Chondrocyte (in vitro differentiated cells): ENCODE data around the gene TFF1. TPM values are rescaled to one million over a fixed set of nuclear protein-coding genes. Genes with fewer than 3 reads are reported as not detected.

Source experiments
- DNase-seq: peaks from one replicate; pipeline ENCODE4 v3.0.0; 2021; ENCODE audit warnings: mixed read lengths, low spot score
- H3K27ac Mint-ChIP-seq: one replicate; pipeline ENCODE4 v1.8.0; 2021; ENCODE audit warnings: mild to moderate bottlenecking, moderate library complexity, mixed read lengths; ENCODE audit not compliant: unreplicated experiment
- H3K27me3 Mint-ChIP-seq: 2 replicates; pipeline ENCODE4 v1.8.0; 2021; ENCODE audit warnings: low read depth, mixed read lengths
- H3K36me3 Mint-ChIP-seq: 2 replicates; pipeline ENCODE4 v1.8.0; 2021; ENCODE audit warnings: low read depth, mixed read lengths
- H3K4me1 Mint-ChIP-seq: 2 replicates; pipeline ENCODE4 v1.8.0; 2021; ENCODE audit warnings: low read depth, mild to moderate bottlenecking, mixed read lengths
- H3K4me3 Mint-ChIP-seq: one replicate; pipeline ENCODE4 v1.8.0; 2021; ENCODE audit warnings: mild to moderate bottlenecking, moderate library complexity, mixed read lengths; ENCODE audit not compliant: unreplicated experiment
- H3K9me3 Mint-ChIP-seq: 2 replicates; pipeline ENCODE4 v1.8.0; 2021; ENCODE audit warnings: low read depth, mixed read lengths
- total RNA-seq: library from RNA; stranded (reverse); gene quantifications from 3 replicates; pipeline ENCODE4 v1.2.1, GENCODE V29; 2021
- TF ChIP-seq, protein P1 (sequence below): fragments of 200-600 bp; sonication (generic); IDR thresholded peaks from 2 replicates; pipeline ENCODE4 v1.5.0; 2021; ENCODE audit warnings: antibody characterized with exemption, mild to moderate bottlenecking, moderate library complexity

The TFF1 gene
- total RNA-seq, 1 donor from 2014 or later, result not detected

DNA sequence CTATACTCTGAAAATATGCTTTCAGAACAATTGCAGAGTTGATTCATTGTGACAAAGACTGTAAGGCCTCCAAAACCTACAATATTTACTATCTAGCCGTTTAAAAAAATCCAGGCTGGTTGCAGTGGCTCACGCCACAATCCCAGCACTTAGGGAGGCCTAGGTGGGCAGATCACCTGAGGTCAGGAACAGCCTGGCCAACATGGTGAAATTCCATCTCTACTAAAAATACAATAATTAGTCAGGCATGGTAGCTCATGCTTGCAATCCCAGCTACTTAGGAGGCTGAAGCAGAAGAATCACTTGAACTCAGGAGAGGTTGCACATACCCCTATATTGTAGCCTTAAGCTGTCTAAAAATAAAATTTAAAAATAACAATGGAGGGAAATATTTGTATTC lies 10.3 kb downstream of the TFF1 start:
- peaks cover 23% of the 10 kb centered on the region for H3K27me3 Mint-ChIP-seq
- H3K4me3 Mint-ChIP-seq, result no peak overlapping the region
- H3K9me3 Mint-ChIP-seq, result peaks cover 22% of the 10 kb centered on the region
- H3K36me3 Mint-ChIP-seq, result peaks cover 1% of the 10 kb centered on the region
- no peak overlapping the region for H3K27ac Mint-ChIP-seq
- DNase-seq, result no peak
- TF ChIP-seq, protein P1, sequence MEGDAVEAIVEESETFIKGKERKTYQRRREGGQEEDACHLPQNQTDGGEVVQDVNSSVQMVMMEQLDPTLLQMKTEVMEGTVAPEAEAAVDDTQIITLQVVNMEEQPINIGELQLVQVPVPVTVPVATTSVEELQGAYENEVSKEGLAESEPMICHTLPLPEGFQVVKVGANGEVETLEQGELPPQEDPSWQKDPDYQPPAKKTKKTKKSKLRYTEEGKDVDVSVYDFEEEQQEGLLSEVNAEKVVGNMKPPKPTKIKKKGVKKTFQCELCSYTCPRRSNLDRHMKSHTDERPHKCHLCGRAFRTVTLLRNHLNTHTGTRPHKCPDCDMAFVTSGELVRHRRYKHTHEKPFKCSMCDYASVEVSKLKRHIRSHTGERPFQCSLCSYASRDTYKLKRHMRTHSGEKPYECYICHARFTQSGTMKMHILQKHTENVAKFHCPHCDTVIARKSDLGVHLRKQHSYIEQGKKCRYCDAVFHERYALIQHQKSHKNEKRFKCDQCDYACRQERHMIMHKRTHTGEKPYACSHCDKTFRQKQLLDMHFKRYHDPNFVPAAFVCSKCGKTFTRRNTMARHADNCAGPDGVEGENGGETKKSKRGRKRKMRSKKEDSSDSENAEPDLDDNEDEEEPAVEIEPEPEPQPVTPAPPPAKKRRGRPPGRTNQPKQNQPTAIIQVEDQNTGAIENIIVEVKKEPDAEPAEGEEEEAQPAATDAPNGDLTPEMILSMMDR, result no peak
- peaks cover 4% of the 10 kb centered on the region for H3K4me1 Mint-ChIP-seq

DNA sequence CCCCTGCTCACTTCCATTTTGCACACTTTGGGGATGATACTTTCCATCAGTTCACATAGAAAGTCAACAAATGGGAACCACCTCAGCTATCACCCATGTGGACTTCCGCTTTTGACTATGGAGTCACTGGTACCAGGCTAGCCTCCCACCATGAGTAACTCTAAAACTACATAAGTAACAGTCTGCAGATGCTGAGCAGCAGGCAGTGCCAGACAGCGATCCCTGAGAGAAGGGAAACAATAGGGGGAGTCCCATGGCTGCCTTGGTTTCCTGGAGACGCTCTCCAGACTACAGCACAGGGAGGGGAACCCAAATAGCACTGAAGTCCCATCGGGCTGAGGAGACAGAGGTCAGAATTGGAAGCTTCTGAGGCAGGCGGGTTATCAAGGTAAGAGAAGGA lies 12.7 kb downstream of the TFF1 start:
- TF ChIP-seq, protein P1, result no peak
- DNase-seq, result no peak
- Mint-ChIP-seq H3K27ac (no peak overlapping the region), H3K36me3 (peaks cover 1% of the 10 kb centered on the region), H3K27me3 (peaks cover 20% of the 10 kb centered on the region), H3K4me3 (no peak overlapping the region), H3K4me1 (peaks cover 6% of the 10 kb centered on the region), H3K9me3 (peaks cover 22% of the 10 kb centered on the region)

DNA sequence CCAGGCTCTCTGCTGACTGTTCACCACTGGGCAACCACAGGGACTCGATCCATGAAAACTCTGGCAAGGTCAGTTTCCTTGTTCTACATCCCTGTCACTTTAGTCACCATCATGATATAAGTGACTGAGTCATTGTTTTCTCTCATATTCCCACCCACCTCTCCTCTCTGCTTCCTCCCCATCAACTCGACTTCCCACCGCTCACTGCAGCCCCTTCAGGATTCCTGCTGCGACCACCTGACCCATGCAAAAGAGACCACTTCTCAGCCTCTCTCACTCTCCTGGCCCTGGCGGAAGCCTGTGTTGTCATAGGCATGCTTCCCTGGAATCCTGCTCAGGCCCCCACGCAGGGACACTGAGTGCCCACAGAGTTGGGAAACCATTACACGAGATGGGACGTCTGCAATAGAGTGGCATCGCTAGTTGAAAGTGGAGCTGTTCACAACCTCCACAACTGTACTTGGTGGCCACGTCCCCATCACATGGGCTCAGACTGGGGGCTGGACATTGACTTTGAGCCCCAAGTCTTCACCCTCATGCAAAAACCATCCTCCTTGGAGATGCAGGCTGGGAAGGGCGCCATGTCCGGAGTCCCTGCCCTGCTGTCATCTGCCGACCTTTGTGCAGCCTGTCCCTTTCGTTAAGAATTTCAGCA lies 13.8 kb downstream of the TFF1 start:
- Mint-ChIP-seq H3K4me1 (peaks cover 6% of the 10 kb centered on the region), H3K9me3 (peaks cover 22% of the 10 kb centered on the region), H3K27me3 (peaks cover 17% of the 10 kb centered on the region), H3K36me3 (peaks cover 1% of the 10 kb centered on the region), H3K27ac (no peak overlapping the region), H3K4me3 (no peak overlapping the region)
- DNase-seq, result no peak
- TF ChIP-seq, protein P1, result no peak

DNA sequence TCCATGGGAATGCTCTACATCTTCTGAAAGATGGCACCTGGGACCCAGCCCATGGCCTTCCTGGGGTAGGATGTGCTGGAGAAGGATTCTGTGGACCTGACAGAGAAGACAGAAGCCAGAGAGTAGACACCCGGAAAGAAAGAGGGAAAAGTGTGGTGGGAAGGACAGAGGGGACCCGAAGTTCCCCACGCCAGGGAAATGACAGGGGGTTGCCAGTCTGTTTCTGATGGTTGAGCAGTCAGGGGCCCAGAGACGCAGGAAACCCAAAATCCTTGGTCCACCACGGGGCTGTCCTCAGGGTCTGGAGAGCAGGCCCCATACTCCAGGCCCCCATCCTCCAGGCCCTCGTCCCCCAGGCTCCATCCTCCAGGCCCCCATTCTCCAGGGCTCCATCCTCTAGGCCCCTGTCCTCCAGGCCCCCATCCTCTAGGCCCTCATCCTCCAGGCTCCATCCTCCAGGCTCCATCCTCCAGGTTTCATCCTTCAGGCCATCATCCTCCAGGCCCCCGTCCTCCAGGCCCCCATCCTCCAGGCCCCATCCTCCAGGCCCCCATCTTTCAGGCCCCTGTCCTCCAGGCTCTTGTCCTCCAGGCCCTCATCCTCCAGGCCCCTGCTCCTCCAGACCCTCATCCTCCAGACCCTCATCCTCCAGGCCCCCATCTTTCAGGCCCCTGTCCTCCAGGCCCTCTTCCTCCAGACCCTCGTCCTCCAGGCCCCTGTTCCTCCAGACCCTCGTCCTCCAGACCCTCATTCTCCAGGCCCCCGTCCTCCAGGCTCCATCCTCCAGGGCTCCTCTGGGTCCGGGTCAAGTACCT lies 14.5 kb downstream of the TFF1 start:
- TF ChIP-seq, protein P1, result no peak
- H3K36me3 Mint-ChIP-seq, result peaks cover 1% of the 10 kb centered on the region
- DNase-seq, result no peak
- H3K4me3 Mint-ChIP-seq, result no peak overlapping the region
- peaks cover 15% of the 10 kb centered on the region for H3K27me3 Mint-ChIP-seq
- H3K27ac Mint-ChIP-seq, result no peak overlapping the region
- peaks cover 22% of the 10 kb centered on the region for H3K9me3 Mint-ChIP-seq
- peaks cover 6% of the 10 kb centered on the region for H3K4me1 Mint-ChIP-seq

DNA sequence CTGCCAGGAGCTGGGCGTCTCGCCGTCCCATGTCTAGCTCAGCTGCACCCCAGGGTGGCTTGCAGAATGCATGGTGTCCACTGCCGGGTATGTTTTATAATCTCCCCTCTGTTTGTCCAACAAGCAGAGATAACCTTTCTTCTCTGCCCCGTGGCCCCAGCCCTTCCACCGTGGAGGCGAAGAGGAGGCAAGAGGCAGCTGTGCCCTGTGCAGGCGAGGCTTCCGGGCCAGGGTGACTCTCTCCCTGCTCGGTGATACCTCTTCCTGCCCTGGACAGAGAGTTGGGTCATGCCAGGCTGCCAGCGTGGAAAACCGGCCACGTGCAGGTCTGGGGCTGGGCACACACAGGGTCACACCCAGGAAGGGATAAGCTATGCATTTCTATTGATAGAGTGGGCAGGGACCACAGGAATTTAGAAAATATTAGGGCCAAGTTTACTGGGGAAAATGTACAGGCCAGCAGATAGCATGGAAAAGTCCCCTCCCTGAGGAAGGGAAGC lies 15.4 kb downstream of the TFF1 start, which contains the start of gene TFF2:
Gene TFF2 (minus strand): TSS at position 68 of the 500 bp plus-strand sequence. CDS start 37 bp downstream, at position 31.
- peaks cover 15% of the 10 kb centered on the region for H3K27me3 Mint-ChIP-seq
- DNase-seq, result no peak

More for the DNA sequence above, 15.4 kb downstream of the TFF1 start, which contains the start of gene TFF2:
- H3K4me1 Mint-ChIP-seq, result peaks cover 6% of the 10 kb centered on the region
- H3K36me3 Mint-ChIP-seq, result peaks cover 1% of the 10 kb centered on the region
- TF ChIP-seq, protein P1, result no peak
- no peak within 1 kb of the TSS for H3K4me3 Mint-ChIP-seq
- H3K27ac Mint-ChIP-seq, result no peak within 1 kb of the TSS
- peaks cover 22% of the 10 kb centered on the region for H3K9me3 Mint-ChIP-seq
